Regular cardiac myocyte (primary cell): Measurements from ENCODE around the gene SLC16A9. TPM values are rescaled to one million over a fixed set of nuclear protein-coding genes. Genes with fewer than 3 reads are reported as not detected.

Experiments
- total RNA-seq: library from RNA; depleted of rRNA; stranded (reverse); fragments of >200 nt; gene quantifications from 2 replicates; pipeline ENCODE4 v1.2.3, GENCODE V29; 2014

The SLC16A9 gene, protein sequence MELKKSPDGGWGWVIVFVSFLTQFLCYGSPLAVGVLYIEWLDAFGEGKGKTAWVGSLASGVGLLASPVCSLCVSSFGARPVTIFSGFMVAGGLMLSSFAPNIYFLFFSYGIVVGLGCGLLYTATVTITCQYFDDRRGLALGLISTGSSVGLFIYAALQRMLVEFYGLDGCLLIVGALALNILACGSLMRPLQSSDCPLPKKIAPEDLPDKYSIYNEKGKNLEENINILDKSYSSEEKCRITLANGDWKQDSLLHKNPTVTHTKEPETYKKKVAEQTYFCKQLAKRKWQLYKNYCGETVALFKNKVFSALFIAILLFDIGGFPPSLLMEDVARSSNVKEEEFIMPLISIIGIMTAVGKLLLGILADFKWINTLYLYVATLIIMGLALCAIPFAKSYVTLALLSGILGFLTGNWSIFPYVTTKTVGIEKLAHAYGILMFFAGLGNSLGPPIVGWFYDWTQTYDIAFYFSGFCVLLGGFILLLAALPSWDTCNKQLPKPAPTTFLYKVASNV
- total RNA-seq = 4.5 and 18.0 TPM in 2 replicates

DNA sequence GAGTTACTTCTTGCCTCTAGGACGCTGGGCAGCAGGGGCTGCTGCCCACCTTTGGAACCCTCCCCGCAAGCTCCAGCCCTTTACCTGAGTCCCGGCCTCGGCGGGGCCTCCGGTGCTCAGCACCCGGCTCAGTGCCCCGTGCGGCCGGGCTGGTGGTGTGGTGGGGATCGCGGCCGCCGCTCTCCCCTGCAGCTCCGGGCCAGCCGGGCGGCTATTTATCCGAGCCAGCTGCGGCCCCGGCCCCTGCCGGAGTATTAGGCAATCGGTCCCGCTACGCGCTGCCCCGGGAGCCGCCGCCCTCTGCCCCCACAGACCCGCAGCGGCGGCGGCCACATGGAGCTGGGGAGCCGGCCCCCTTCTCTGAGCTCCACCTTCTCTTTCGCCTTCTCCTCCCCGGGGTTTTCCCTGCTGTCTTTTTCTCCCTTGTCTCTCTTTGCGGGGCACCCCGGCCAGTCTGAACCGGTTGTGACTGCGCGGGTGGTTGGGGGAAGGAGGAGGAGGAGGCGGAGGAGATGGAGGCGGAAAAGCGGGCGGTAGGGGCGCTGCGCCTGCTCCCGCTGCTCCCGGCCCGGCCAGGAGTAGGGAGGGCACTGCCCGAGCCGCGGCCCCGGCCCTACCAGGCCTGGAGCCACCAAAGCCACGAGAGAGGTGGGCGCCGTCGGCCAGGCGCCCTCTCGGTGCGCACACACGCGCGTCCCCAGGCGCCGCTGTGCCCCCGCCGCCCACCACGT, at the start of gene SLC16A9:
TSS of gene SLC16A9 (minus strand) at position 456 of the 731 bp plus-strand sequence. CDS start 25,559 bp downstream, outside the sequence.

DNA sequence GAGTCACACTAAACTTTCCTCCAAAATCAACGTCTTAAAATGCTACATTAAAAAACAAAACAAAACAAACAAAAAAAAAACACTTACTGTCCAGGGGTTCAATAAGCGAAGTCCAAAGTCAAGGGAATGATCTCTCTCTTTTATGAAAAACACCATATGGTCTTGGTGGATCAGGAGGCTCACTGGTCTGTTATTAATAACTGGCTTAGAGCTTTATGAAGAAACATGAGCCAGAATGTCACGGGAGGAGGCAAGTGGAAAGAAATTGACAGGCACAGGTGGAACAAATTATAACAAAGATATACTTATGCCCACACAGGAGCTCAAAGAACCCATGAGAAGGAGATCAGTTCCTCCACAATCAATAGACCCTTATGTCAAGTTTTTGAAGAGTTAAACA, 43.6 kb upstream of the SLC16A9 start, which contains the start of gene MRLN:
TSS of gene MRLN (minus strand) at position 189 of the 400 bp plus-strand sequence.

Other genes starting within 250 kb of the SLC16A9 start
- gene MRLN, start 43.6 kb upstream of the SLC16A9 start, total RNA-seq = not detected in 2 replicates
- 24.7 and 25.4 TPM in 2 replicates for gene CCDC6, start 196.7 kb upstream of the SLC16A9 start, total RNA-seq